Right atrium auricular region (tissue), 2 donors: ENCODE measurements around the gene PTK7. TPM values are rescaled to one million over a fixed set of nuclear protein-coding genes. Genes with fewer than 3 reads are reported as not detected.

Experiments used
- DNase-seq: peaks from one replicate; pipeline ENCODE4 v3.0.0-alpha.2; 2019; ENCODE audit warnings: low spot score
- H3K27ac ChIP-seq, 2 donors: fragments of 200-600 bp; sonication (generic); 1 replicate in 1 of 2; 2 replicates in 1 of 2; pipeline ENCODE4 v1.5.1; 2016 to 2019
- H3K27me3 ChIP-seq, 2 donors: fragments of 200-600 bp; sonication (generic); one replicate each; pipeline versions ENCODE4 v1.5.1 to v1.6.0; 2017 to 2019
- H3K36me3 ChIP-seq: fragments of 200-600 bp; sonication (generic); one replicate; pipeline ENCODE4 v1.5.1; 2016
- H3K4me1 ChIP-seq, 2 donors: fragments of 200-600 bp; sonication (generic); one replicate each; pipeline versions ENCODE4 v1.5.1 to v1.6.0; 2017 to 2019
- H3K4me3 ChIP-seq, 2 donors: fragments of 200-600 bp; sonication (generic); 1 replicate in 1 of 2; 2 replicates in 1 of 2; pipeline ENCODE4 v1.5.1; 2017 to 2019; ENCODE audit warnings: mild to moderate bottlenecking in 1 of 2, moderate library complexity in 1 of 2
- H3K9me3 ChIP-seq, 2 donors: fragments of 200-600 bp; sonication (generic); one replicate each; pipeline ENCODE4 v1.5.1; 2019
- CTCF ChIP-seq, 2 donors: fragments of 200-600 bp; sonication (generic); IDR thresholded peaks; one replicate each; pipeline ENCODE4 v1.5.1; 2019; ENCODE audit warnings: antibody characterized with exemption in 2 of 2
- total RNA-seq, 2 donors: library from RNA; depleted of rRNA; stranded (reverse); fragments of >200 nt; gene quantifications; one replicate each; pipeline ENCODE4 v1.1.0, GENCODE V29; 2016

Gene PTK7
- total RNA-seq, 2 donors from 2014 or later = 4.5 to 12.7 TPM

- no peak for TF ChIP-seq CTCF (IDR thresholded peaks at IDR 0.05)
- H3K36me3 ChIP-seq = peaks cover 17% of the 10 kb centered on the region
Observed at GRCh38 chr6:43204271-43205105, 128.4 kb downstream of the PTK7 start.

DNA sequence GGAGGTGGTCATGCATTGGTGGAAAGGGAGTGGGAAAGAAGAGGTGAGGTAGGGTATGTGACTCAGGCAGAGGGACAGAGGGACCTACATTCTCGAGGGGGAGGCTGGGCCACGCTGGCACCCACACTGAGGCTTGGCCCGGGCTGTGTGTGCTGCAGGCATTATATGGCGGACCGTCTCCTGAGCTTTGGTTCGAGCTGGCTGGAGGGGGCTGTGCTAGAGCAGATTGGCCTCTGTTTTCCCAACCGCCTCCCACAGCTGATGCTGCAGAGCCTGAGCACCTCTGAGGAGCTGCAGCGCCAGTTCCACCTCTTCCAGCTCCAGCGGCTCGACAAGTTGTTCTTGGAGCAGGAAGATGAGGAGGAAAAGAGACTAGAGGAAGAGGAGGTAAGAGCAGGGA, 129.7 kb downstream of the PTK7 start:
- no peaks in the 10 kb centered on the region for H3K9me3 ChIP-seq
- no peak overlapping the region for H3K27ac ChIP-seq
- no peak for DNase-seq
- H3K4me1 ChIP-seq = no peaks in the 10 kb centered on the region
- peaks cover 17% of the 10 kb centered on the region for H3K36me3 ChIP-seq
- no peak overlapping the region for H3K4me3 ChIP-seq
- H3K27me3 ChIP-seq = no peaks in the 10 kb centered on the region
- TF ChIP-seq CTCF (IDR thresholded peaks at IDR 0.05) = no peak

More at GRCh38 chr6:43204271-43205105, 128.4 kb downstream of the PTK7 start:
- no peak for DNase-seq
- no peaks in the 10 kb centered on the region for H3K9me3 ChIP-seq
- H3K27me3 ChIP-seq = no peaks in the 10 kb centered on the region
- no peak overlapping the region for H3K4me3 ChIP-seq
- no peaks in the 10 kb centered on the region for H3K4me1 ChIP-seq
- no peak overlapping the region for H3K27ac ChIP-seq

DNA sequence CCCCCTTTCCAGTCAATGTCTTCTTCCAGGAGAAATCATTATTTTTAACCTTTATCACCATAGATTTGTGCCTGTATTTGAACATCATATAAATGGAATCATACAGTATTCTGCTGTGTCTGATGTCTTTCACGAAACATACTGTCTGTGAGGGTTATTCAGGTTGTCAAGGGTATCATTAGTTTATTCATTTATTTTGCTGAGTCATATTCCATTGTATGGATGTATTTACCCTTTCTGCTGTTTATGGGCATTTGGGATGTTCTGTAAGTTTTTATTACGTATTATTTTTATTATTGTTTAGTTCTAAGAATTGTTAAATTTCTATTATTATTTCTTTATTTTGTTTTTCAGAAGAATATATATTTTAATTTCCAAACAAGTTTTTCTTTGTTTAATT, 131.2 kb downstream of the PTK7 start:
- Histone ChIP-seq H3K27me3 (no peaks in the 10 kb centered on the region), H3K36me3 (peaks cover 17% of the 10 kb centered on the region), H3K4me1 (no peaks in the 10 kb centered on the region), H3K9me3 (no peaks in the 10 kb centered on the region), H3K4me3 (no peak overlapping the region), H3K27ac (no peak overlapping the region)
- DNase-seq = no peak
- TF ChIP-seq CTCF (IDR thresholded peaks at IDR 0.05) = no peak

Other genes starting within 250 kb of the PTK7 start
- gene RPL7L1, start 196.7 kb upstream of the PTK7 start, total RNA-seq = 10 to 100 TPM; 63.3 to 66.7 TPM
- gene PTCRA, start 160.3 kb upstream of the PTK7 start, total RNA-seq = 1 to 10 TPM in 1 of 2 donors, not detected in 1; 1.6 TPM
- gene CNPY3, start 146.8 kb upstream of the PTK7 start, total RNA-seq = 10 to 100 TPM; 22.0 to 26.5 TPM
- gene GNMT, start 115.6 kb upstream of the PTK7 start, total RNA-seq = 1 to 10 TPM; 3.3 to 4.1 TPM
- 10 to 100 TPM; 11.7 to 16.7 TPM for gene PEX6, start 97.1 kb upstream of the PTK7 start, total RNA-seq
- gene PPP2R5D, start 91.7 kb upstream of the PTK7 start, total RNA-seq = 10 to 100 TPM; 32.8 to 41.1 TPM
- 10 to 100 TPM; 29.6 to 50.3 TPM for gene MEA1, start 62.4 kb upstream of the PTK7 start, total RNA-seq
- 100 to 1,000 TPM; 122 to 153 TPM for gene KLHDC3, start 62.1 kb upstream of the PTK7 start, total RNA-seq
- 10 to 100 TPM; 29.0 to 40.6 TPM for gene RRP36, start 54.7 kb upstream of the PTK7 start, total RNA-seq
- gene CUL7, start 22.5 kb upstream of the PTK7 start, total RNA-seq = 1 to 10 TPM; 6.5 to 9.0 TPM
- gene MRPL2, start 16.9 kb upstream of the PTK7 start, total RNA-seq = 10 to 100 TPM; 37.0 to 41.0 TPM
- 10 to 100 TPM; 22.5 to 46.5 TPM for gene KLC4, start 16.7 kb upstream of the PTK7 start, total RNA-seq
- gene SRF, start 95.0 kb downstream of the PTK7 start, total RNA-seq = 100 to 1,000 TPM in 1 of 2 donors, 10 to 100 TPM in 1; 59.4 to 116 TPM
- 10 to 100 TPM; 11.0 to 16.8 TPM for gene CUL9, start 105.9 kb downstream of the PTK7 start, total RNA-seq
- 10 to 100 TPM; 38.4 to 63.9 TPM for gene DNPH1, start 153.2 kb downstream of the PTK7 start, total RNA-seq
- under 1 TPM; 0.12 to 0.15 TPM for gene TTBK1, start 167.2 kb downstream of the PTK7 start, total RNA-seq
- gene SLC22A7, start 221.9 kb downstream of the PTK7 start, total RNA-seq = not detected
- gene CRIP3, start 232.5 kb downstream of the PTK7 start, total RNA-seq = 1 to 10 TPM in 1 of 2 donors, not detected in 1; 1.5 TPM